HG03103 (cell line): ENCODE data around the gene ASTN2.

Experiments used
- ATAC-seq: cut with Tn5 transposase; IDR thresholded peaks from one replicate; pipeline ENCODE4 v1.9.1; 2021; ENCODE audit warnings: low read depth; ENCODE audit not compliant: unreplicated experiment

The ASTN2 gene

GRCh38 chr9:116387934-116388698 is 1026.7 kb downstream of the ASTN2 start:
- ATAC-seq, result peak; percentile 35

- no peak for ATAC-seq
Measured at GRCh38 chr9:116383936-116384335, 1030.9 kb downstream of the ASTN2 start.

GRCh38 chr9:116383133-116383532 is 1031.7 kb downstream of the ASTN2 start:
- ATAC-seq, result no peak

DNA sequence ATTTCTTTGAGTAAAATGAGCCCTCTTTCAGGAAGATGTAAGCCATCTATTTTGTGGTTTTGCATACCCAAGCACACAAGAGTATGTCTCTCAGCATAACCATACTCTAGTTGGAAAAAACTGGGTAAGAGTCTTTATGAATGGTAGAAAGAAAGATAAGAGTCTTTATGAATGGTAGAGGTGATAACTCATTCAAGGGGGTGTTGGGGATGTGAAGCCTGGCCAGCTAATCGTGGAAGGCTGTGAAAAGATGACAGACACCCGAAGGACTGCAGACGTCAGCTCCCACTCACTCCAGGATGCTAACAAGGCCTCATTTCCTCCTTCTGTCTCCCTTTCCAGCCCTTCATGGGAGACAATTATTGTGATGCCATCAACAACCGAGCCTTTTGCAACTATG is 1032.8 kb downstream of the ASTN2 start:
- ATAC-seq, result no peak

DNA sequence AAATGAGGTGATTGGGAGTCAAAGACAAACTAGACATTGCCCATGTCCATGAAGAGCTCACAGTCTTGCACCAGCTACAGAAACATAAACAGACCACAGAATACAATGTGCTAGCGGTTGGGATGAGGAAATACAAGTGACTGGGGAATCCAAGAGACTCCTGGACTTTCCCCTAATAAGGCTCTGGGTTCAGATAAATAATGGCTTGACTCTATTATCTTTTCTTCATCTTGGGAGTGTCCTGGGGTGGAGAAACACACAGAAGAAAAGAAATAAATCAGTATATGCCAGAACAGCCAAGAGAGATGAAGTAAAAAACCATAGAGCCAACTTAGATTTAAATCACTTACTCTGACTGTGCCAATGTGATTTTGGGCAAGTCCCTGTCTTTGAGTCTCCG is 1033.5 kb downstream of the ASTN2 start:
- no peak for ATAC-seq

- ATAC-seq, result peak; percentile 47
Measured at GRCh38 chr9:116380496-116380995, 1034.3 kb downstream of the ASTN2 start.

- ATAC-seq, result no peak
Measured at GRCh38 chr9:116379821-116380220, 1035.0 kb downstream of the ASTN2 start.

- ATAC-seq, result no peak
Measured at GRCh38 chr9:116378873-116379272, 1036.0 kb downstream of the ASTN2 start.

GRCh38 chr9:116377179-116377798 is 1037.6 kb downstream of the ASTN2 start:
- no peak for ATAC-seq
